GM12872 (cell line): ENCODE measurements around the gene RMRP.

Source experiments
- TF ChIP-seq, protein P1 (sequence below): IDR thresholded peaks from 3 replicates; pipeline ENCODE4 v1.5.1; 2011; ENCODE audit warnings: low read depth, mild to moderate bottlenecking, low read length, moderate library complexity; ENCODE audit not compliant: insufficient read depth

The RMRP gene

DNA sequence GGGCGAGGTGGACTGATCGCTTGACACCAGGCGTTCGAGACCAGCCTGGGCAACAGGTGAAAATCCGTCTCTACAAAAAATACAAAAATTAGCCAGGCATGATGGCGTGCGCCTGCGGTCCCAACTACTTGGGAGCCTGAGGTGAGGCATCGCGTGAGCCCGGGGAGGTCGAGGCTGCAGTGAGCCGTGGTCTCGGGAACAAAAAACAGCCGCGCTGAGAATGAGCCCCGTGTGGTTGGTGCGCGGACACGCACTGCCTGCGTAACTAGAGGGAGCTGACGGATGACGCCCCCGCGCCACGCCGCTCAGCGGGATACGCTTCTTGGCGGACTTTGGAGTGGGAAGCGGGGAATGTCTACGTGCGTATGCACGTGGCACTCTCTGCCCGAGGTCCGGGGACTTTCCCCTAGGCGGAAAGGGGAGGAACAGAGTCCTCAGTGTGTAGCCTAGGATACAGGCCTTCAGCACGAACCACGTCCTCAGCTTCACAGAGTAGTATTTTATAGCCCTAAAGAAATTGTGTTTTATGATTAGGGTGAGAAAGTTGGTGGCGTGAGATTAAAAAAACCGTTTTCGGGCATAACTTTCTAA lies at the start of gene RMRP:
TSS of gene RMRP (minus strand) at position 474 of the 591 bp plus-strand sequence.
- TF ChIP-seq, protein P1, sequence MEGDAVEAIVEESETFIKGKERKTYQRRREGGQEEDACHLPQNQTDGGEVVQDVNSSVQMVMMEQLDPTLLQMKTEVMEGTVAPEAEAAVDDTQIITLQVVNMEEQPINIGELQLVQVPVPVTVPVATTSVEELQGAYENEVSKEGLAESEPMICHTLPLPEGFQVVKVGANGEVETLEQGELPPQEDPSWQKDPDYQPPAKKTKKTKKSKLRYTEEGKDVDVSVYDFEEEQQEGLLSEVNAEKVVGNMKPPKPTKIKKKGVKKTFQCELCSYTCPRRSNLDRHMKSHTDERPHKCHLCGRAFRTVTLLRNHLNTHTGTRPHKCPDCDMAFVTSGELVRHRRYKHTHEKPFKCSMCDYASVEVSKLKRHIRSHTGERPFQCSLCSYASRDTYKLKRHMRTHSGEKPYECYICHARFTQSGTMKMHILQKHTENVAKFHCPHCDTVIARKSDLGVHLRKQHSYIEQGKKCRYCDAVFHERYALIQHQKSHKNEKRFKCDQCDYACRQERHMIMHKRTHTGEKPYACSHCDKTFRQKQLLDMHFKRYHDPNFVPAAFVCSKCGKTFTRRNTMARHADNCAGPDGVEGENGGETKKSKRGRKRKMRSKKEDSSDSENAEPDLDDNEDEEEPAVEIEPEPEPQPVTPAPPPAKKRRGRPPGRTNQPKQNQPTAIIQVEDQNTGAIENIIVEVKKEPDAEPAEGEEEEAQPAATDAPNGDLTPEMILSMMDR = 0 out of 3 replicates have a peak, but pooled peaks have one; percentile 10

DNA sequence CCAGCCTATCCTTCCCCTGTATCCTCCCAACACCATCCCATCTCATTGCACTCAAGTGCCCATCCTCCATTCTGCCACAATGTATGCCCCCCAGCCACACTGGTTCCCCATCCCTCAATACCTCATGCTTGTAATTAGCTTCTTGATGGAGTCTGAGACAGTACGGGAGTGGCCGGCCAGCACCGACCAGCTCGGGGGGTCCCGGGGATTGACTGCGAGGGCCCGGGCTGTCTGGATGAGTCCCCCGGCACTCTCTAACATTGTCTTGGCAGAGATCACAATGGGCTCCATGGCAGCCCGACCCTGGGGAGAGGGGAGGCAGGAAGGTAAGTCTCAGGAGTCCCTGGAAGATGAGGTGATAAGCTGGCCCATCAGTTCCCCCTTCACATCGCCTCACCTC lies 49.1 kb upstream of the RMRP start:
- TF ChIP-seq, protein P1 = no peak

DNA sequence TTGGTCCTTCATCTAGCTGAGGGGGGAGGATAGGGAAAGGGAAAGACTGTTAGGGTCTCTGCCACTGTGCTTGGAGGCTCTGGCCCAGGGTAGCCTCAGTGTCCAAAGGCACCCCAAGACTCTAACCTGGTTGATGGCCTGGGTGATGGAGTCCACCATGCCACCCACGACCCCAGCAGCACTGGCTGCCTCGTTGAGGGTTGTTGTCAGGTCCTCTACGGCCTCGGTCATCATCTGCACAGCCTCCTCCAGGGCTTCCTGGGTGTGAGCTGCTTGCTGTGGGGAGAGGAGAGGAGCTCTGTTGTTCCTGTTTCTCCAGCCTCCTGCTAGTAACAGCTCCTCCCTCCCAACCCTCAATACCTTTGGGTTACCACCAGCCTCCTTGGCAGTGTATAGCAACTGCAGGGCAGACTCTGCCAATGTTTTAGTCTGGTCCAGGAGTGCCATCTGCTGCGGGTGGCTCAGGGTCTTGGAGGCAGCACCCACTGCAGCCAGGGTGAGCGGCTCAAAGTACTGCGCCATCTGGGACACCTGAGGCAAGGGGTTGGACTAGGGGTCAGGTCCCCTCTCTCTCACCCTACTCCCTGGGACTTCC lies 48.1 kb upstream of the RMRP start:
- TF ChIP-seq, protein P1 = no peak

DNA sequence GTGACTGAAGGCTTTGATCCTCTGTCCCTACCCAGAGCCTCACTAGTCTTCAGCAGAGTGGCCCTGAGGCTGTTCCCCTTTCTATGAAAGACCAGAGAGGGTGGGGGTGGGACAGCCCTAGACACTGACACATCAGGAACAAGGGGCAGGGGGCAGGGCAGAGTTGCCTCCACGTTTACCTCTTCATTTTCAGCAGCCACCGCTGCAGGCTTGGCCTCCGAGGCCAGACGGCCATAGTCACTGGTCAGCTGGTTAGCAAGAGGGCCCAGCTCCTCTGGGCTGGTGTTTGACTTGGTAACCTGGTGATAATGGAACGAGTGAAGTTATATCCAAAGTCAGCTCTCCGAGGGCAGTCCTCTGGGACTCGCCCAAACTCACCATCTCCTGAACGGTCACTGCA lies 47.6 kb upstream of the RMRP start:
- TF ChIP-seq, protein P1 = no peak

DNA sequence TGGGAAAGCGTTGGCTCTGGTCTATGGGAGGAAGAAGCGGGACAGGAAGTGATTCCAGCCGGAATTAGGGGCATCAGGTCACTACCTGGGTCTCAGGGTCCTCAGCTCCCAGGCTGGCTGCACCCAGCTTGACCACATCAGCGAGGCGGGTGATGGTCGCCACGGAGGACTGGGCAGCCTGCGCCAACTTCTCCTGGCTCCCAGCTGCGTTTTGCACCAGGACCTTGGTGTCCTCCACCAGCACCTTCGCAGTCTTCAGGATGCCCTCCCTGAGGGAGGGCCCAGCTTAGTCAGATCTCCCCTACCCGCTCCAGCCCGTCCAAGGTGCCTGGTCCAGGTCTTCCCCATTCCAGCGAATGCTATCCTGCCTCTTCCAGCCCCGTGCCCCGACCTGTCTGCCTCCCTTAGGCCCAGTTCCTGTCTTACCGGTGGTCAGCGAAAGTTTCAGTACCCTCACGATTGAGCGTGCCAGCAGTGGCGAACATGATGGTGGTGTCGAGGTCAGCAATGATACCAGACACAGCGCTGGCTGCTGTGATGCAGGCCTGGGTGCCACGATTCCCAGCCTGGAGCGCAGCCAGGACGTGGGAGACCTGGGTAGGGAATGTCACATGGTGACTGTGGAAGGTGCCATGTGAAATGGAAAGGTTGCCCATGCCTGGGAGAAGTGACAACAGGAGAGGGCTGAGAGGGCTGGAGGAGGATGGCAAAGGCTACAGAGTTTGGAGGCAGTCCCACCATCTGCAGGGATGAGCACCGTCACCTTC lies 46.3 kb upstream of the RMRP start:
- TF ChIP-seq, protein P1 = no peak

DNA sequence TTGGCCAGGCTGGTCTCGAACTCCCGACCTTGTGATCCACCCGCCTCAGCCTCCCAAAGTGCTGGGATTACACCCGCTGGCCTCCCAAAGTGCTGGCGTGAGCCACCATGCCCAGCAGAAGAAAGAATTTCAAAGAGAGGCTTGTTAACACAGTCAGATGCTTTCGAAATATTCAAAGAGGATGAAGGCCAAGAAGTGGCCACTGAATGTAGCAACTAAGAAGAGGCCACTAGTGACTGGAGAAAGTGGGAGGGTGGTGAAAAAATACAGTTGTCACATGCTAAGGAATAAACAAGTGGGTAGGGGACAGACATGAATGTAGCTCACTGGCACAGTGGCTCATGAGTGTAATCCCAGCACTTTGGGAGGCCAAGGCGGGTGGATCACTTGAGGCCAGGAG lies 44.9 kb upstream of the RMRP start:
- TF ChIP-seq, protein P1 = no peak

DNA sequence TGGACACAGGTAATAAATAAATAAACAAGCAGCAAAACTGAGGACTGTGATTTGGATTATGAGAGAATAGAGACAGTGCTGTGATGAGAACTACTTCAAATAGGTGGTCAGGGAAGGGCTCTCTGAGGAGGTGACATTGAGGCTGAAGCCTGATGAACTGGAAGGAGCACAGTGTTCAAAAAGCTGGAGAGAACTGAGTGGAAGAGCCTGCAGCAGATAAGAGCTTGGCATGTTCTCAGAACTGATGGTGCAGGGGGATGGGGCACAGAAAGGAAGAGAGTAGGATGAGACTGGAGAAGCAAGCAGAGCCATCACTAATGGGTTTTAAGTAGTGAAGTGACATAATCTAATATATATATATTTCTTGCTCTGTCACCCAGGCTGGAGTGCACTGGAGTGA lies 43.1 kb upstream of the RMRP start:
- TF ChIP-seq, protein P1 = no peak
